Right cardiac atrium (tissue), 5 donors: ENCODE measurements around the gene PCGF1. TPM values are rescaled to one million over a fixed set of nuclear protein-coding genes. Genes with fewer than 3 reads are reported as not detected.

Experiments used
- ATAC-seq, 2 donors: fragments of 200-7000 bp; cut with Tn5 transposase; one replicate each; pipeline versions ENCODE4 v1.8.0 to v1.9.1; 2020; ENCODE audit warnings: moderate library complexity in 2 of 2, mild to moderate bottlenecking in 1 of 2
- DNase-seq, 3 donors: peaks; one replicate each; pipeline ENCODE4 v3.0.0-alpha.2; 2020
- H3K27ac ChIP-seq: one replicate; pipeline ENCODE4 v1.5.1; 2013; ENCODE audit warnings: mild to moderate bottlenecking, low read length, control low read depth, moderate library complexity
- H3K27me3 ChIP-seq: one replicate; pipeline ENCODE4 v1.6.1; 2013; ENCODE audit not compliant: control insufficient read depth, insufficient read depth
- H3K4me1 ChIP-seq: one replicate; pipeline ENCODE4 v1.6.1; 2013; ENCODE audit warnings: low read length; ENCODE audit not compliant: control insufficient read depth, insufficient read depth
- H3K4me3 ChIP-seq: one replicate; pipeline ENCODE4 v1.5.1; 2013; ENCODE audit warnings: low read length, control low read depth
- H3K9me3 ChIP-seq: one replicate; pipeline ENCODE4 v1.6.1; 2013; ENCODE audit warnings: low read length; ENCODE audit not compliant: control insufficient read depth
- WGBS: extraction: QIAGEN DNeasy Blood & Tissue Kit; methylation state at CpG from one replicate; pipeline ENCODE4 v1.1.7; 2013; 5-methylcytosine and 5-hydroxymethylcytosine counted together
- intact Hi-C, 4 donors: fragments of 100-400 bp; cut with DNase I; formaldehyde crosslinking; loops; one replicate each; pipeline versions ENCODE4 v1.11.0 to v1.14.0; 2022 to 2023
- long read RNA-seq, 4 donors: library from polyadenylated mRNA; unstranded; transcript quantifications; one replicate each; pipeline ENCODE4 v2.0.0, GENCODE V29; 2020 to 2021
- polyA plus RNA-seq: library from polyadenylated mRNA; stranded (reverse); fragments of 200-250 nt; gene quantifications from one replicate; pipeline ENCODE4 v1.2.3, GENCODE V29; 2013
- total RNA-seq, 4 donors: library from RNA; stranded (reverse); fragmentation: NEBNext Ultra II Directional; extraction: Animal tissue kit (Norgen Biotek cat#: 25700); gene quantifications; one replicate each; pipeline ENCODE4 v1.2.1, GENCODE V29; 2021
- donor health status: healthy with polysubstance abuse.
- donor health status: DM: no; HTN: yes; CAD: no.
- donor health status: DM: no; HTN: no; CAD: no.
- donor health status: DM: no; HTN: yes; CAD: no; lungs with severe emphysema.
- donor health status: DM: yes; HTN: yes; CAD: no.

Gene PCGF1
- total RNA-seq, result 10 to 100 TPM; 20.5 to 38.7 (median 25.6) TPM
- polyA plus RNA-seq, result 20.9 TPM
- long read RNA-seq, donor 1, transcript PCGF1-204 (8 exons, 1,056 nt), result major isoform, 9 of 18 reads
- long read RNA-seq, donor 1, transcript PCGF1-201 (9 exons, 1,792 nt), result minor isoform, 7 of 18 reads
- long read RNA-seq, donor 1, partial matches to known transcripts, result 0 of 18 reads
- long read RNA-seq, donor 1, other reads (novel, unspliced or antisense), result 2 of 18 reads
- long read RNA-seq, donor 2, transcript PCGF1-204 (8 exons, 1,056 nt), result major isoform, 11 of 14 reads
- long read RNA-seq, donor 2, partial matches to known transcripts, result 1 of 14 reads
- long read RNA-seq, donor 2, other reads (novel, unspliced or antisense), result 2 of 14 reads
- long read RNA-seq, donor 3, transcript PCGF1-204 (8 exons, 1,056 nt), result major isoform, 10 of 24 reads
- long read RNA-seq, donor 3, partial matches to known transcripts, result 4 of 24 reads
- long read RNA-seq, donor 3, other reads (novel, unspliced or antisense), result 8 of 24 reads
- long read RNA-seq, donor 4, partial matches to known transcripts, result 0 of 6 reads
- long read RNA-seq, donor 4, other reads (novel, unspliced or antisense), result 3 of 6 reads

DNA sequence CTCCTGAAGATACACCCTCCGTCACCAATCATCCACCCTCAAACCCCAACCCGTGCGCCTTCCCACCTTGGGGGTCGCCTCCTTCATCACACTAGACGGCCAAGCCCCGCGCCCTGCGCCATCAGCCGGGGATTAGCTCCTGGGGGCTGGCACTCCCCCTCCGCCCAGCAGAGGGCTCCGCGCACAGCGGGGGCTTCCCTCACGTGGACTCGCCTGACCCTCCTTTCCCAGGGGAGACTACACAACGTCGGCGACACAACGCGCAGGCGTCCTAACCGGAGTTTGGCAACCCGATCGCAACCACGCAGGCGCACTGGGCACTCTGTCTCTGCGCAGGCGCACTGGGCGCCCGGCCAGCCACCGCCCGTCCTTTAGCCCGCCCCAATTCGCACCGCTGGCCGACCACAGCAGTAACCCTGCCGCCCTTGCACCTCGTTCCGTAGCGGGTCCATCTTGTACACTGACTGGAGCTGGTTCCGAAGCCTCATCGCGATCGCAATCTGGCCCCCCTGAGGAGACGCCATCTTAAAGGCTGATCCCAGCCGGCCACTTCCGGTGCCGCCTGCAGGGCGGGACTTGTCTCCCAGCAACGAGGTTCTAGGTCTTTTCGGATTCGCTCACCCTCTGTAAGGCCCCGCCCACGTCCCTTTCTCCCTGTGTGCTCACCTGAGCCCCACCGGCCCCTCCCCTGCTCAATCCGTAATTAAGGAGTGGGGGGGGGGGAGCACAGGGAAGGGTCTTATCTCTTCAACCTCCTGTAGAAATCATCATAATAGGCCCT is at the start of gene PCGF1:
Gene PCGF1 (minus strand): TSS at position 551 of the 781 bp plus-strand sequence. CDS start 27 bp downstream, at position 524.
- Histone ChIP-seq H3K4me3 (peak within 1 kb of the TSS; percentile 69), H3K27ac (peak within 1 kb of the TSS; percentile 95), H3K4me1 (peaks cover 11% of the 10 kb centered on the region), H3K9me3 (no peaks in the 10 kb centered on the region), H3K27me3 (no peaks in the 10 kb centered on the region)
- ATAC-seq (peak; percentile 96), DNase-seq (peak; percentile 99 to 100 (median 100))
- intact Hi-C loops, result no loop called here
- under 1% methylated on average over 56 of the region's 56 CpGs for WGBS

DNA sequence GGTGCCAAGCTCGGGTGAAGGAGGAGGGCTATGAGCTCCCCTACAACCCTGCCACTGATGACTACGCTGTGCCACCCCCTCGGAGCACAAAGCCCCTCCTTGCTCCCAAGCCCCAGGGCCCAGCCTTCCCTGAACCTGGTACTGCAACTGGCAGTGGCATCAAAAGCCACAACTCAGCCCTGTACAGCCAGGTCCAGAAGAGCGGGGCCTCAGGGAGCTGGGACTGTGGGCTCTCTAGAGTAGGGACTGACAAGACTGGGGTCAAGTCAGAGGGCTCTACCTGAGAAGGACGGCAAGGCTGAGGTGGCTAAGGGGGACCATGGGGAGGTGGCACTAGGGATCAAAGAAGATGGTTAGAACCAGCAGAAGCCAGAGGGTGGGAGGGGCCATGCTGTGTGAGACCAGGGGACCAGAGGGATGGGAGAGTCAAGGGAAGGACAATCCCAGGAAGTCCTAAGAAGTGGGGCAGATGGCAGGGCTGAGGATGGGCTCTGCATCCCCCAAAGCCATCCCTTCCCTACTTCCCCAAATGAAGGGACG is 49.4 kb upstream of the PCGF1 start:
- WGBS, result 90% methylated on average over 6 of the region's 6 CpGs
- peak in 1 of 3 donors; percentile 40 for DNase-seq
- ATAC-seq, result no peak
- intact Hi-C loops, result no loop called here
- H3K27me3 ChIP-seq, result no peaks in the 10 kb centered on the region
- no peak overlapping the region for H3K27ac ChIP-seq
- H3K4me1 ChIP-seq, result no peaks in the 10 kb centered on the region
- H3K9me3 ChIP-seq, result no peaks in the 10 kb centered on the region
- H3K4me3 ChIP-seq, result no peak overlapping the region

DNA sequence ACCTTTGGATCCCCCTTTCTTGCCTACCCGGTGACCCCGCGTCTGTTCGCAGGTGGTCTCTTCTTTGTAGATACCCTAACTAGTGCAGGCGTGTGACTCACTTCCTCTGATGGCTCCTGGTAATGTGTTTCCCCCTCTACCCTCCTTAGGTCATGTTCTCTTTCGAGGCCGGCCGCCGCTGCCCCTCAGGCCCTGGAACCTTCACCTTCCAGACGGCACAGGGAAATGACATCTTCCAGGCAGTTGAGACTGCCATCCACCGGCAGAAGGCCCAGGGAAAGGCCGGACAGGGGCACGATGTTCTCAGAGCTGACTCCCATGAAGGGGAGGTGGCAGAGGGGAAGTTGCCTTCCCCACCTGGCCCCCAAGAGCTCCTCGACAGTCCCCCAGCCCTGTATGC is 48.7 kb upstream of the PCGF1 start:
- DNase-seq, result no peak
- Histone ChIP-seq H3K9me3 (no peaks in the 10 kb centered on the region), H3K4me1 (no peaks in the 10 kb centered on the region), H3K27me3 (no peaks in the 10 kb centered on the region), H3K27ac (no peak overlapping the region), H3K4me3 (no peak overlapping the region)
- WGBS, result 84% methylated on average over 14 of the region's 14 CpGs
- intact Hi-C loops, result no loop called here
- no peak for ATAC-seq

DNA sequence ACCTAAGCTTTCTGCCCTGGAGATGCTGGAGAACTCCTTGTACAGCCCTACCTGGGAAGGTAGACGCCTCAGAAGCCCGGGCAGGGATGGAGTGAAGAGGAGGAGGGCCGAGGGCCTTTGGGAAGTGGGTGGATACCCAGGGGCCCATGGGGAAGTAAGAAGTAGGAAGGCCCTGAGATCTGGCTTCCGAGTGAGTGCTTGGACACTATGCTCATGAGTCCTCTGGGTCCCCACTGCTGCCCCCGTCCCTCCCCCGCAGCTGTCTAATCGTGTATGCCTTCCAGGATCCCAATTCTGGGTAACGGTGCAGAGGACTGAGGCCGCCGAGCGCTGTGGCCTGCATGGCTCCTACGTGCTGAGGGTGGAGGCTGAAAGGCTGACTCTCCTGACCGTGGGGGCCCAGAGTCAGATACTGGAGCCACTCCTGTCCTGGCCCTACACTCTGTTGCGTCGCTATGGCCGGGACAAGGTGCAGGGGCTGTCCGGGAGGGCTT is 48.2 kb upstream of the PCGF1 start:
- no peak overlapping the region for H3K27ac ChIP-seq
- H3K4me1 ChIP-seq, result no peaks in the 10 kb centered on the region
- peak; percentile 34 to 72 (median 71) for DNase-seq
- no peaks in the 10 kb centered on the region for H3K27me3 ChIP-seq
- intact Hi-C loops, result no loop called here
- no peaks in the 10 kb centered on the region for H3K9me3 ChIP-seq
- 65% methylated on average over 17 of the region's 17 CpGs for WGBS
- no peak for ATAC-seq
- peak overlapping the region; percentile 74 for H3K4me3 ChIP-seq

DNA sequence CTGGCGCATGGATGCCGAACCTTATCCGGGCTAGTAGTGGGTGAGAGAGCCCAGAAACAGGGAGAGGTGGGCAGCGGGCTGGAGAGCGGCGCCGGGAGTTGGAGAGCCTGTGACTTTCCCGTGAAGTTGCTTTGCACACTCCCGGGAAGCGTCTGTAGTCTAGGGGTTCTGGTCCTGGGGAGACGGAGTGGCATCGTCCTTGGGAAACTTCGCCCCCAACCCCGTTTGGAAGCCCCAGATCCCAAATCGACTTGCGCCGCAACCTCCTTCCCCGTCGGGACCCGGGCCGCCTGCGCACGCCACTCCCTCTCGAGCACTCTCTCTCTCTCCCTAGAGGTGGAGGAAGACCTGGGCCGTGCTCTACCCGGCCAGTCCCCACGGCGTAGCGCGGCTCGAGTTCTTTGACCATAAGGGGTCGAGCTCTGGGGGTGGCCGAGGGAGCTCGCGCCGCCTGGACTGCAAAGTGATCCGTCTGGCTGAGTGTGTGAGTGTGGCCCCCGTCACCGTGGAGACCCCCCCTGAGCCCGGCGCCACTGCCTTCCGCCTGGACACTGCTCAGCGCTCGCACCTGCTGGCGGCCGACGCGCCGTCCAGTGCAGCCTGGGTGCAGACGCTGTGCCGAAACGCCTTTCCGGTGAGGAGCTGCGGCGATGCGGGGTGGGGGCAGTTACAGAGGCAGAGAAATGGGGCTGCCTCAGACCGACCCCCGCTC is 47.5 kb upstream of the PCGF1 start:
- DNase-seq (peak; percentile 61 to 81 (median 78)), ATAC-seq (peak; percentile 39 to 66)
- Histone ChIP-seq H3K9me3 (no peaks in the 10 kb centered on the region), H3K27me3 (no peaks in the 10 kb centered on the region), H3K27ac (peak overlapping the region; percentile 48), H3K4me3 (peak overlapping the region; percentile 74), H3K4me1 (no peaks in the 10 kb centered on the region)
- intact Hi-C loops, result no loop called here
- WGBS, result 4% methylated on average over 58 of the region's 58 CpGs

DNA sequence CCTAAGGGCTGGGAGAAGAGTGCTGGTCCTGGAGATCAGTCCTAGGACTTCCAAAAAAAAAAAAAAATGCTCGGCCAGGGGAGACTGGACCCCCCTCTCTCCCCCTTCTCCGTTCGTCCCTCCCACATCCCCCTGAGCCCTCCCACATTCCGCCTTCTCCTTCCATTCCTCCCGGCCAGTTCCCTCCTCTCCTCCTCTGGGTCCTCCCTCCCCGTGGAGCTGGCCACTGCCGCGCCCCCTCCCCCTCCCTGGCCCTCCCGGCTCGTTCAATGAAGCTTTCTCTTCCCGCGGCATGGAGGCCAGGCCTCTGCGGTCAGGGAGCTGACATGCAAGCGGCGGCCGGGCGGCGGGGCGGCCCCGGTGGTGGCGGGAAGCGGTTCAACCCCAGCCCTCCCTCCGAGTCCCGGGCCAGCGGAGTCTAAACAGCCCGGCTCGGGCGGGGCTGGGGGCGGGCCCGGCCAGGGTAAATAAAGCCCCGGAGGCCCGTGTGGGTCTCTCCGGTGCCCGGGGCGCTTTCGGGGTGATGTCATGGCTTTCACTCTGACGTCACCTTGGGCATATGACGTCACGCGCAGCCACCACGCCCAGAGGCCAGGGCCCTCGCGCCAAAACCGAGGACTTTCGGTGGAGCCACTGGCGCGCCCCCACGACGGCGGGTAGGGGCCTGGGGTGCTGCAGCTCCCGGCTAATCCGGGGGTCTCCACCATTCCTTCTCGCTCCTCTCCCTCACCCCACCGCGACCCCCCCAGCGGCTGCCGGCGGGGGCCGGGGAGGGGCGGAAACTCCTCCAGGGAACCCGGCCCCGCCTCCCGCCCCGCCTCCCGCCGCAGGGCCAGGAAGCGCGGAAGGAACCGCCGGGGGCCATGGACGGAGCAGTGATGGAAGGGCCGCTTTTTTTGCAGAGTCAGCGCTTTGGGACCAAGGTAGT is 46.7 kb upstream of the PCGF1 start, which contains the start of the genes DOK1 and LOXL3:
Gene DOK1 (plus strand): TSS at position 829 of the 928 bp plus-strand sequence. CDS start 35 bp downstream, at position 864.
Gene LOXL3 (minus strand): TSS at position 51 of the 928 bp plus-strand sequence. CDS start 1,308 bp downstream, outside the sequence.
- peak; percentile 91 to 96 (median 96) for DNase-seq
- intact Hi-C loops, result no loop called here
- Histone ChIP-seq H3K27me3 (no peaks in the 10 kb centered on the region), H3K4me3 (peak within 1 kb of the TSS; percentile 74), H3K9me3 (no peaks in the 10 kb centered on the region), H3K27ac (peak within 1 kb of the TSS; percentile 78), H3K4me1 (no peaks in the 10 kb centered on the region)
- ATAC-seq, result peak; percentile 90 to 91
- WGBS, result under 1% methylated on average over 73 of the region's 73 CpGs

DNA sequence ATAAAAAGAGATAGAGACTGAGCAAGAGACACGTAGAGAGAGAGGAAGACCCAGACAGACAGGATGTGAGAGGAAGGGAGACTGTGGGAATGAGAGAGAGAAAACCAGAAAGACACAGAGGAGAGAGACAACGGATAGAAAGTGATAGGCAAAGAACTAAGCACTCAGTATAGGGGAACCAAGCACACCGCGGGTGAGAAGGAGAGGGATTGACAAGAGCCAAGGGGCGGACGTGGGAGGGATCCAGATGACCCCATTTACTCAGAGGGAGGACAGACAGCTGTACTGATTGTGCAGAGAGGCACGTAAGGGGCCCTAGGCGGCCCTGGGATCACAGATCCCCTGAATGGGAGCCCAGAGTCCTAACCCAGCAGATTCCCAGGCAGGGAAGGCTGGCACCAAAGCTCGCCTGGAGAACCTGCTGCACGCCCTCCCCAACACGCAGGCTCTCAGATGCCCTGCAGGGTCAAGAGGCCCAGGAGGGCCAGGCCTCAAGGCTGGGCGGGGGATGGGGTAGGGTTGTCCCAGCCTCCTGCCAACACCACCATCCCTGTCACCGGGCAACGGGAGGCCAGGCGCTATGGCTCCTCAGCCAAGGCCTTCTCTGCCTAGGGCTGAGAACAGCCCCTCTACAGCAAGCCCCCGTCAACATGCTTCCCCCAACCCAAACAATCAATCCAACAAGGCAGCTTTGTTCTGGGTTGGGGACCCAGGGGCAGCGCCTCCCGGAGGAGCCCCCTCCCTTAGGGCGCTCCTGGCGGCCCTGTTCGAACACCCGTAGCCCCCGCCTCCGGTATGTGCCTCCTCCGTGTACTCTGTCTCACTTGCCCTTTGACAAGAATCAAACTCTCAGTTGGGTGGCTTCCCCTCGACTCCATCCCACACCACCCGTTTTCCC is 45.7 kb upstream of the PCGF1 start:
- WGBS, result 45% methylated on average over 27 of the region's 27 CpGs
- Histone ChIP-seq H3K27me3 (no peaks in the 10 kb centered on the region), H3K4me3 (peak overlapping the region; percentile 74), H3K27ac (peak overlapping the region; percentile 14), H3K9me3 (no peaks in the 10 kb centered on the region), H3K4me1 (no peaks in the 10 kb centered on the region)
- DNase-seq (peak; percentile 47 to 76 (median 72)), ATAC-seq (no peak)
- intact Hi-C loops, result no loop called here

DNA sequence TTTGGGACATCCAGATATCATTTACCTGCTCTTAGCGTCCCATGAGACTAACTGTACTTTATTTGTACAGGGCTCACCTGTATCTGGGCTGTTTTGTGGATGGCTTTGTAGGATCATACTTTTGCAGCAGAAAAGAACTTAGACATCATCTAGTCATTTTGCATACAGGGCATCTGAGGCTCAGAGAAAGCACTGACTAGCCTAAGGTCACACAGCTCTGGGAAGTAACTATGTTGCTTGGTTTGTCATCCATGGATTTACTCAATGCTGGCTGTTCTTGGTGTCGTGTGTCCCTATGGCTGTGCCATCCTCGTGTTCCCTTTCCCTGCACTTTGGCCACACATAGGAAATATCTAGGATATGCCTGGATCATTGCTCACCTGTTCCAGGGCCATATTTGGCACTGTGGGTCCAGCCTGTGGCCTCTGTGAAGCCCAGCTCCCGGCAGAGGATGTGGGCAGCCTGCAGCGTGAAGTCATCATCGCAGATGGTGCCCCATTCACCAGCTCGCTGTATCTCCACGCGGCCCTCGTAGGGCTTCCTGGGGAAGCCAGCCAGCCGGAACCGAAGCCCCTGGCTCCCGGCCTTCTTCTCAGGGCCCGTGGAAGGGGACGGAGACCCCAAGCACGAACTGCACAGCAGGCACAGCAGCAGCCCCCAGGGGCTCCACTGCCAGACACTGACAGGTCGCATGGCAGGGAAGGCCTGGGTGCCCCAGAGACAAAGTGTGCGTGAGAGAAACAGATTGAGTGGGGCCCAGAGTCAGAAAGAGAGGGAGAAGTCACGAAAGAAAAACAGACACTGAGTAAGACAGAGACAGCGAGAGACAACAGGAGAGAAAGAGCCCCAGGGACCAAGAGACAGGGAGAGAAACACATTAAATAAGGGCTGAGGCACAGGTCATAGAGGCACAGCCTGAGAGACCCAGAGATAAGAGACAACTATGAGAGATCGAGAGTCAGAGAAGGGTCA is 44.7 kb upstream of the PCGF1 start:
- no peak for ATAC-seq
- Histone ChIP-seq H3K4me1 (no peaks in the 10 kb centered on the region), H3K4me3 (no peak overlapping the region), H3K9me3 (no peaks in the 10 kb centered on the region), H3K27ac (no peak overlapping the region), H3K27me3 (no peaks in the 10 kb centered on the region)
- intact Hi-C loops, result no loop called here
- WGBS, result 70% methylated on average over 21 of the region's 21 CpGs
- no peak for DNase-seq
